WI38 (cell line): ENCODE results near the gene SPECC1.

ENCODE experiments used
- H3K4me3 ChIP-seq: 2 replicates; pipeline ENCODE4 v1.5.1; 2011; ENCODE audit warnings: low read depth, mild to moderate bottlenecking, control low read depth, low read length
- CTCF ChIP-seq: IDR thresholded peaks from 2 replicates; pipeline ENCODE4 v1.5.1; 2012; ENCODE audit warnings: low read depth, mild to moderate bottlenecking, control low read depth, low read length

SPECC1 gene

GRCh38 chr17:19979917-19980770, 29.0 kb upstream of the SPECC1 start:
- TF ChIP-seq CTCF: no peak

DNA sequence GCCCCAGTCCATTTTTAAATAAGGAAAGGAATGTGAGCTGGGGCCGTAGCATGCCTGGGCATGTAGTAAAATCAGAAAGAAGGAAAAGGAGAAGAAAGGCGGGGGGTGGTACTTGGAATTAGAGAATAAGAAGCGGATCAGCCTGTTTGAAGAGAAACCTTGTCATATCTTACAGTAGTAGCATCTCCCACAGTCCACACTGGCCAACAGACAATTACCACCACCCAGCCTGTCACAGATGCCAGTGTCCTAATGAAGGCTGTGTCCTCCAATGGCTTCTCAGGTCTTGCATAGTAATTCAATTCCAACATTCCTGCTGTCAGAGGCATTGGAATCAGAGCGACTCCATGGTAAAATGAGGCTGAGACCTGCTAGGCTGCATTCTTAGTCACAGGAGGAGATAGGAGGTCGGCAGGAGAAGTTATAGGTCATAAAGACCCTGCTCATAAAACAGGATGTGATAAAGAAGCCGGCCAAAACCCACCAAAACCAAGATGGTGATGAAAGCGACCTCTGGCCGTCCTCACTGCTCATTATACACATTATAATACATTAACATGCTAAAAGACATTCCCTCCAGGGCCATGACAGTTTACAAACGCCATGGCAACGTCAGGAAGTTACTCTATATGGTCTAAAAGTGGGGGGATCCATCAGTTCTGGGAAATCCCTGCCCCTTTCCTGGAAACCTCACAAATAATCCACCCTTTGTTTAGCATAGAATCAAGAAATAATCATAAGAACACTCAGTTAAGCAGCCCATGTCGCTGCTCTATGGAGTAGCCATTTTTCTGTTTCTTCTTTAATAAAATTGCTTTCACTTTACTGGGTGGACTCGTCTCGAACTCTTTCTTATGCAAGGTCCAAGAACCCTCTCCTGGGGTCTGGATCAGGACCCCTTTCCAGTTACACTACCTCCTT, 22.0 kb upstream of the SPECC1 start:
- no peak for TF ChIP-seq CTCF

More at GRCh38 chr17:19979917-19980770, 29.0 kb upstream of the SPECC1 start:
- no peak overlapping the region for H3K4me3 ChIP-seq

DNA sequence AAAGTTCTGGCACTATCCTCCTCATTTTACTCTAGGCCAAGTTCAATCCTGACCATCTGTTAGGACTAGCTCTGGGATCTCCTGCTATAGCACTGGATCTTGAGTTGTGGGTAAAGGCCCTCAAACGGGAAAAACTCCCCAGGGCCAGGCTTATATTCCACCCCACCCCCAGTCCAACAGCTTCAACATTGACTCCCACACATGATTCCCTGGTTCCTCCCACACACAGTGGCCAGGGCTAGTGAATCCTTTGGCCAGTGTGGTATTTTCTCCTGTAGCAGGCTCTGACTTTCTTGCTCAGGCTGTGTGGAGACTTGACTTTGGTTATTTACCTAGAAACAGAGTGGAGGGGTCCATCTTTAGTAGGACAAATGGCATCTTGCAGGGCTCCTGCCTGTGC, 21.3 kb upstream of the SPECC1 start:
- TF ChIP-seq CTCF: no peak
- no peak overlapping the region for H3K4me3 ChIP-seq

More for the DNA sequence above, 22.0 kb upstream of the SPECC1 start:
- H3K4me3 ChIP-seq: no peak overlapping the region

DNA sequence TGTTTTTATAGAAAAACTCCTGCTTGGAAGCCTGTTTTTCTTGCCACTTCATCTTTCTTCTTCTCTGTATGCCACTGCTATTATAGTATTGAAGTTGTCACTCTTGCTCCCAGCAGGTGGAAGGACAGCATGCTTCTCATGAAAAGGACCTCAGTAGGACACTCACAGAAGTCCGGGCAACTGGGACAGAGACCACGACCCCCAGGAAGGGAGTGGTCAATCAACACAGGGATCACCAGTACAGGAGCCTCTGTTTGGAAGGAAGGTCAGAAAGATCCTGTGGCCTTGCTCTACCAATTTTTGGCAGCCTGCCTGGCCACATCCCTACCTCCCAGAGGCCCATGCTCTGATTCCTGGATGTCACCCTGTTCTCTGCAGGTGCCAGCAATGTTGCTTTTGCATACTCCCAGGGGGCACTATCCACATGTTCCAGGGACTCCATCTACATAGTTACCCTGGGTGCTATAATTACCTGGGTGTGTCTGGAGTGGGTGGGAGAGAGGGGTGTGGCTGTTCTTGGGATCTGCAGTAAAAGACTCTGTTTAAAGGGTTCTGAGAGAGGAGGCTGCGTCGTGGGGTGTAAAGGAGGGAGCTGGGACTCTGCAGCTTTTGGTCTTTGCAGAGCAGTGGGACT, 17.8 kb upstream of the SPECC1 start:
- H3K4me3 ChIP-seq: no peak overlapping the region

GRCh38 chr17:19992803-19993713, 16.1 kb upstream of the SPECC1 start:
- TF ChIP-seq CTCF: peak; percentile 53
- H3K4me3 ChIP-seq: peak overlapping the region; percentile 1; the same call in 1 of the 2 replicates

More for the DNA sequence above, 17.8 kb upstream of the SPECC1 start:
- TF ChIP-seq CTCF: no peak

- no peak for TF ChIP-seq CTCF
- no peak overlapping the region for H3K4me3 ChIP-seq
Observed at GRCh38 chr17:19996086-19996485, 13.1 kb upstream of the SPECC1 start.
